GM13976 (cell line): Measurements from ENCODE around the gene ACOD1.
A peak's percentile ranks its signal among the peaks of the same experiment; 100 is the strongest.

Source experiments
- DNase-seq: peaks from one replicate; pipeline ENCODE4 v3.0.0; 2012; ENCODE audit warnings: low spot score
- CTCF ChIP-seq: IDR thresholded peaks from 2 replicates; pipeline ENCODE4 v1.5.1; 2012; ENCODE audit warnings: borderline replicate concordance, mild to moderate bottlenecking; ENCODE audit not compliant: insufficient read depth; ENCODE audit errors: extremely low read depth, missing control alignments, control extremely low read depth
- in situ Hi-C: fragments of 300-500 bp; cut with MboI; formaldehyde crosslinking; loops from one replicate; pipeline ENCODE4 v1.12.0; 2022; ENCODE audit warnings: low sequenced_read_pairs, mixed read lengths, inconsistent platforms; ENCODE audit not compliant: unreplicated experiment

ACOD1 gene

GRCh38 chr13:76973920-76974617 lies 25.8 kb downstream of the ACOD1 start:
- in situ Hi-C loops, result no loop called here
- no peak for TF ChIP-seq CTCF
- no peak for DNase-seq

- no peak for TF ChIP-seq CTCF
- in situ Hi-C loops, result no loop called here
- DNase-seq, result no peak
These were observed 26.3 kb downstream of the ACOD1 start for GRCh38 chr13:76974618-76974975.

- no peak for TF ChIP-seq CTCF
- no peak for DNase-seq
- in situ Hi-C loops, result no loop called here
These were observed 27.6 kb downstream of the ACOD1 start for GRCh38 chr13:76975863-76976262.

- DNase-seq, result no peak
- TF ChIP-seq CTCF, result no peak
- in situ Hi-C loops, result no loop called here
These were observed 28.2 kb downstream of the ACOD1 start for GRCh38 chr13:76976490-76976889.

GRCh38 chr13:76976929-76977328 lies 28.6 kb downstream of the ACOD1 start:
- no peak for DNase-seq
- in situ Hi-C loops, result no loop called here
- no peak for TF ChIP-seq CTCF

- peak; percentile 94 for DNase-seq
- in situ Hi-C loops, result no loop called here
- TF ChIP-seq CTCF, result peak; percentile 100
These were observed 31.9 kb downstream of the ACOD1 start for GRCh38 chr13:76980075-76980718.
